Measurements from ENCODE around the gene CLEC1B.
A peak's percentile ranks its signal among the peaks of the same experiment; 100 is the strongest.

The CLEC1B gene

DNA sequence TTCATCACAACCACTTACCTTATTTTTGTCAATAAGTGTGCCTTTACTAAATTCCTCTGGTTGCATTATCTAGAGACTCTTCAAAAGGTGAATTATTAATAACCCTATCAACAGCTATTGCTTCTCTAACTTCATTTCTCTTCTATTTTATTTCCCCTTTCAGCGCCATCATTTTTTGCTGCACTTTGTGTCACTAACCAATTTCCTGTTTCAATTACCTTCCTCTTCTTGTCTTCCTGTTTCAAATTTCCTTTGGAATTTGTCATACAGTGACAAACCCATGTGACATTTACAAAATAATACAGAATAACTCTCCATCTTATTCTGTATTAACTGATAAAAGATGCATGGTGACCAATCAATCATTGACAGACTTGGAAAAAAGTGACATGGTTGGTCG, 54.5 kb downstream of the CLEC1B start:
- no peak; the same call in 1 of the 2 replicates for TF ChIP-seq POLR2AphosphoS5 (IDR thresholded peaks at IDR 0.05; ENCODE audit: borderline replicate concordance, low read depth, low read length)
- TF ChIP-seq EZH2 (IDR thresholded peaks at IDR 0.05): no peak
- no peak for TF ChIP-seq FOXP2 (optimal IDR thresholded peaks at IDR 0.05; ENCODE audit: control extremely low read depth, extremely low read length, insufficient read depth)

DNA sequence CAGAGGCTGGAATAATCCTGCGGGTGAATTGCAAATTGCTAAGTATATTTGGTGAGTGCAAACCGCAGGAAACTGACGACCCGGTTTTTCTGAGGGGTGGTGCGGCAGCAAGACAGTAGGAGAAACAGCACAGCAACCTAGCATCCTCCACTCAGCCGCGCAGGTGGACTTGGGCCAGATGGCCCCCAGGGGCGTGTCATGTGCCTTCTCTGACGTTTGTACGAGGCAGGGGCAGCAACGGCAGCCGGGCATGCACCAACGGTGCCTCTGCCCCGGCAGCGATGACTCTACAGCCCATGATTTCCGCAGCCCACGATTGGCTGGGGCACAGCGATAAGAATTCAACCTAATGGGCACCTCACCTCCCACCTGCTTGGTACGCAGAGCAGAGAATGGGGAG, 55.7 kb downstream of the CLEC1B start:
- no peak for DNase-seq (ENCODE audit: low read depth, low spot score)
- Histone ChIP-seq H3K9ac (ENCODE audit: insufficient read length) (no peak overlapping the region), H3K9me3 (ENCODE audit: low read depth, low read length) (no peaks in the 10 kb centered on the region), H3K4me3 (0 out of 2 replicates have a peak overlapping the region, but pooled peaks have one; percentile 25), H3K36me3 (ENCODE audit: insufficient read depth, low read length) (no peaks in the 10 kb centered on the region), H3K27ac (no peak overlapping the region)
- TF ChIP-seq EZH2 (IDR thresholded peaks at IDR 0.05): no peak
- no peak for TF ChIP-seq FOXP2 (optimal IDR thresholded peaks at IDR 0.05; ENCODE audit: control extremely low read depth, extremely low read length, insufficient read depth)
- TF ChIP-seq POLR2AphosphoS5 (IDR thresholded peaks at IDR 0.05; ENCODE audit: borderline replicate concordance, low read depth, low read length): no peak

More for the DNA sequence above, 54.5 kb downstream of the CLEC1B start:
- Histone ChIP-seq H3K4me3 (no peak overlapping the region), H3K27ac (no peak overlapping the region), H3K36me3 (ENCODE audit: insufficient read depth, low read length) (no peaks in the 10 kb centered on the region), H3K9me3 (ENCODE audit: low read depth, low read length) (no peaks in the 10 kb centered on the region), H3K9ac (ENCODE audit: insufficient read length) (no peak overlapping the region)
- DNase-seq (ENCODE audit: low read depth, low spot score): no peak

Data from SK-N-MC (cell line).